ENCODE data around the gene INO80B. TPM values are rescaled to one million over a fixed set of nuclear protein-coding genes. Genes with fewer than 3 reads are reported as not detected.

Gene INO80B
- total and polyA plus RNA-seq, 9 of the 15 experiments (the other 6 are each of a cell fraction or from before 2014, with no cell fraction given) = 0.41 to 22.6 (median 9.0) TPM

- FAIRE-seq = no peak
- ATAC-seq = no peak
- Histone ChIP-seq H3K4me2 (ENCODE audit: insufficient read depth, low read length) (no peak overlapping the region), H3K27me3 (ENCODE audit: control insufficient read depth in 2 of 2, insufficient read depth in 2 of 2, low read length in 2 of 2) (no peaks in the 10 kb centered on the region), H3K4me3 (no peak overlapping the region), H3K9ac (ENCODE audit: insufficient read depth in 1 of 2, low read depth in 2 of 2, low read length in 2 of 2) (no peak overlapping the region), H2AFZ (ENCODE audit: low read depth, low read length) (no peak overlapping the region), H3K9me3 (replicated peaks; ENCODE audit: control insufficient read depth, insufficient read depth, low read depth, low read length) (no peaks in the 10 kb centered on the region), H3K36me3 (ENCODE audit: control insufficient read depth, insufficient read depth, low read length) (peaks cover 50% of the 10 kb centered on the region; the same call in 2 of the 3 replicates), H3K9me1 (ENCODE audit: control insufficient read depth, insufficient read depth, low read length) (no peaks in the 10 kb centered on the region), H3K4me1 (replicated peaks in 1 of 2; ENCODE audit: control insufficient read depth in 2 of 2, insufficient read depth in 2 of 2, low read length in 2 of 2) (peaks cover 4 to 15% of the 10 kb centered on the region in 2 experiments; a peak in 4 of 5 replicates), H4K20me1 (replicated peaks; ENCODE audit: control insufficient read depth, insufficient read depth, low read length) (no peaks in the 10 kb centered on the region), H3K79me2 (ENCODE audit: control insufficient read depth, insufficient read depth, low read length) (no peaks in the 10 kb centered on the region), H3K27ac (ENCODE audit: extremely low read depth, low read depth, low read length) (no peak overlapping the region)
- intact Hi-C loops (cut with micrococcal nuclease) (no loop called here), in situ Hi-C loops (cut with MboI) (no loop called here)
- 64% methylated on average over 3 of the region's 3 CpGs for WGBS (ENCODE audit: insufficient coverage, low coverage, missing lambda C conversion rate)
- no peak for DNase-seq (ENCODE audit: extremely low read depth in 1 of 4, low spot score in 3 of 4)
- TSS peak; percentile 11 for BruUV-seq (replicated peaks)
- TF ChIP-seq GABPB2 (CRISPR knock-in tag; conservative IDR thresholded peaks at IDR 0.05) (no peak), TEAD2 (tag; IDR thresholded peaks at IDR 0.05) (no peak), ZEB2 (IDR thresholded peaks at IDR 0.05) (no peak), SP2 (IDR thresholded peaks at IDR 0.05; ENCODE audit: extremely low read depth, low read depth, low read length, poor library complexity, severe bottlenecking) (no peak), ETV5 (CRISPR knock-in tag; IDR thresholded peaks at IDR 0.05; ENCODE audit: low read depth) (no peak), GMEB1 (CRISPR knock-in tag; IDR thresholded peaks at IDR 0.05) (no peak), KLF10 (CRISPR knock-in tag; IDR thresholded peaks at IDR 0.05) (no peak), IRF9 (tag; IDR thresholded peaks at IDR 0.05) (no peak), HBP1 (CRISPR knock-in tag; IDR thresholded peaks at IDR 0.05) (no peak), RAD51 (IDR thresholded peaks at IDR 0.05; ENCODE audit: borderline replicate concordance, low read depth) (no peak), KLF13 (tag; IDR thresholded peaks at IDR 0.05; ENCODE audit: borderline replicate concordance, low read depth) (no peak), ZNF830 (CRISPR knock-in tag; IDR thresholded peaks at IDR 0.05) (no peak), CC2D1A (IDR thresholded peaks at IDR 0.05) (no peak), ZNF143 (CRISPR knock-in tag; IDR thresholded peaks at IDR 0.05) (no peak)
- ChIA-PET CTCF (ENCODE audit: low intra/inter-chr PET ratio) (no interaction called here), POLR2A (interaction anchor here (0.7 to 1.3 kb wide), 6 partner anchors 8 to 102 kb away, joined by 3 to 4 read pairs (median 4); partner anchors contain the start of gene DQX1)
Measured at GRCh38 chr2:74493546-74493945, 38.7 kb downstream of the INO80B start.

All from K562 (cell line).